Thoracic aorta (tissue), 2 donors: ENCODE measurements around the gene R3HDM2. TPM values are rescaled to one million over a fixed set of nuclear protein-coding genes. Genes with fewer than 3 reads are reported as not detected.

Experiments
- ATAC-seq: fragments of 150-250 bp; one replicate; pipeline ENCODE4 v1.8.0; 2017; ENCODE audit warnings: low read depth; ENCODE audit not compliant: insufficient number of reproducible peaks, low FRiP score
- DNase-seq: peaks from one replicate; pipeline ENCODE4 v3.0.0-alpha.2; 2020; ENCODE audit warnings: low spot score
- H3K27ac ChIP-seq, 2 donors: fragments of 200-600 bp; sonication (generic); 1 replicate in 1 of 2; 2 replicates in 1 of 2; pipeline ENCODE4 v1.5.1; 2016; ENCODE audit warnings: mild to moderate bottlenecking in 2 of 2, moderate library complexity in 2 of 2
- H3K27me3 ChIP-seq: fragments of 200-600 bp; sonication (generic); replicated peaks from 2 replicates; pipeline ENCODE4 v1.6.0; 2016; ENCODE audit warnings: mild to moderate bottlenecking; ENCODE audit not compliant: insufficient read depth
- H3K36me3 ChIP-seq: fragments of 200-600 bp; sonication (generic); one replicate; pipeline ENCODE4 v1.5.1; 2016
- H3K4me1 ChIP-seq, 2 donors: fragments of 200-600 bp; sonication (generic); 1 replicate in 1 of 2; 2 replicates in 1 of 2; pipeline versions ENCODE4 v1.5.1 to v1.6.0; 2016; ENCODE audit warnings: low read depth in 2 of 2, mild to moderate bottlenecking in 1 of 2; ENCODE audit not compliant: control insufficient read depth in 1 of 2
- H3K4me3 ChIP-seq: fragments of 200-600 bp; sonication (generic); 2 replicates; pipeline ENCODE4 v1.5.1; 2016; ENCODE audit warnings: mild to moderate bottlenecking
- H3K9me3 ChIP-seq: fragments of 200-600 bp; sonication (generic); 2 replicates; pipeline ENCODE4 v1.5.1; 2016
- CTCF ChIP-seq: fragments of 200-600 bp; sonication (generic); IDR thresholded peaks from one replicate; pipeline ENCODE4 v1.5.1; 2019; ENCODE audit warnings: antibody characterized with exemption
- total RNA-seq, 2 donors: library from RNA; depleted of rRNA; stranded (reverse); fragments of >200 nt; gene quantifications; one replicate each; pipeline versions ENCODE4 v1.1.0 to v1.2.3, GENCODE V29; 2016

Gene R3HDM2
- total RNA-seq, 2 donors from 2014 or later: 26.5 to 62.4 TPM

GRCh38 chr12:57456145-57456700, 25.4 kb upstream of the R3HDM2 start:
- Histone ChIP-seq H3K27ac (no peak overlapping the region), H3K4me3 (peak overlapping the region; percentile 22), H3K36me3 (no peaks in the 10 kb centered on the region), H3K9me3 (no peaks in the 10 kb centered on the region), H3K27me3 (no peaks in the 10 kb centered on the region), H3K4me1 (peaks cover 18 to 38% of the 10 kb centered on the region in 2 donors)
- ATAC-seq (no peak), DNase-seq (no peak)
- peak; percentile 47 for TF ChIP-seq CTCF

- peaks cover 12 to 37% of the 10 kb centered on the region in 2 donors for H3K4me1 ChIP-seq
- no peaks in the 10 kb centered on the region for H3K36me3 ChIP-seq
- DNase-seq (no peak), ATAC-seq (no peak)
- no peak for TF ChIP-seq CTCF
- H3K9me3 ChIP-seq: no peaks in the 10 kb centered on the region
- no peaks in the 10 kb centered on the region for H3K27me3 ChIP-seq
- H3K4me3 ChIP-seq: peak overlapping the region; percentile 22
- H3K27ac ChIP-seq: no peak overlapping the region
Measured at GRCh38 chr12:57455374-57456144, 24.7 kb upstream of the R3HDM2 start.

- no peak within 1 kb of the TSS for H3K27ac ChIP-seq
- DNase-seq (no peak), ATAC-seq (no peak)
- H3K27me3 ChIP-seq: no peaks in the 10 kb centered on the region
- no peaks in the 10 kb centered on the region for H3K36me3 ChIP-seq
- H3K4me1 ChIP-seq: peaks cover 9 to 32% of the 10 kb centered on the region in 2 donors
- no peaks in the 10 kb centered on the region for H3K9me3 ChIP-seq
- TF ChIP-seq CTCF: no peak
- H3K4me3 ChIP-seq: peak within 1 kb of the TSS; percentile 22
Measured at GRCh38 chr12:57454566-57455373, 23.9 kb upstream of the R3HDM2 start, which contains the start of gene INHBE. Gene INHBE (plus strand): TSS chr12:57455307. CDS start chr12:57455537, 230 bp downstream.

GRCh38 chr12:57454213-57454565, 23.3 kb upstream of the R3HDM2 start:
- Histone ChIP-seq H3K27me3 (no peaks in the 10 kb centered on the region), H3K36me3 (no peaks in the 10 kb centered on the region), H3K4me3 (no peak overlapping the region), H3K4me1 (peaks cover 9 to 32% of the 10 kb centered on the region in 2 donors), H3K9me3 (no peaks in the 10 kb centered on the region), H3K27ac (no peak overlapping the region)
- ATAC-seq (no peak), DNase-seq (no peak)
- no peak for TF ChIP-seq CTCF

GRCh38 chr12:57452937-57453509, 22.2 kb upstream of the R3HDM2 start:
- peak; percentile 98 for TF ChIP-seq CTCF
- Histone ChIP-seq H3K36me3 (no peaks in the 10 kb centered on the region), H3K27ac (peak overlapping the region; percentile 85), H3K4me1 (peaks cover 9 to 27% of the 10 kb centered on the region in 2 donors), H3K27me3 (no peaks in the 10 kb centered on the region), H3K4me3 (peak overlapping the region; percentile 34), H3K9me3 (no peaks in the 10 kb centered on the region)
- DNase-seq: no peak
- ATAC-seq: peak; percentile 51
